NB4 (cell line): Measurements from ENCODE around the gene TSSK6.

Experiments used
- DNase-seq: peaks from one replicate; pipeline ENCODE4 v3.0.0; 2010; ENCODE audit warnings: low read depth
- H3K4me3 ChIP-seq: one replicate; pipeline ENCODE4 v1.5.1; 2011; ENCODE audit warnings: mild to moderate bottlenecking, low read depth, low read length, moderate library complexity
- CTCF ChIP-seq: IDR thresholded peaks from one replicate; pipeline ENCODE4 v1.5.1; 2012; ENCODE audit warnings: low read depth, low read length
- MAX ChIP-seq: IDR thresholded peaks from 2 replicates; pipeline ENCODE4 v1.6.1; 2011; ENCODE audit warnings: low read depth, low read length
- MYC ChIP-seq: IDR thresholded peaks from 2 replicates; pipeline ENCODE4 v1.6.1; 2011; ENCODE audit warnings: low read depth, low read length
- POLR2A ChIP-seq: IDR thresholded peaks from 2 replicates; pipeline ENCODE4 v1.6.1; 2011; ENCODE audit warnings: mild to moderate bottlenecking; ENCODE audit not compliant: insufficient read length; ENCODE audit errors: extremely low read depth

TSSK6 gene

GRCh38 chr19:19558636-19559035 lies 43.3 kb upstream of the TSSK6 start:
- no peak for DNase-seq
- TF ChIP-seq CTCF = no peak
- TF ChIP-seq MYC = no peak
- no peak for TF ChIP-seq POLR2A
- TF ChIP-seq MAX = no peak
- H3K4me3 ChIP-seq = no peak overlapping the region

GRCh38 chr19:19558055-19558454 lies 42.7 kb upstream of the TSSK6 start:
- no peak for TF ChIP-seq POLR2A
- TF ChIP-seq CTCF = no peak
- no peak for TF ChIP-seq MAX
- TF ChIP-seq MYC = no peak
- DNase-seq = no peak

GRCh38 chr19:19554074-19555023 lies 39.0 kb upstream of the TSSK6 start:
- peak; percentile 70 for DNase-seq
- TF ChIP-seq CTCF (peak; percentile 83), POLR2A (no peak), MAX (no peak), MYC (no peak)
- no peak overlapping the region for H3K4me3 ChIP-seq

More at GRCh38 chr19:19558055-19558454, 42.7 kb upstream of the TSSK6 start:
- H3K4me3 ChIP-seq = no peak overlapping the region

- H3K4me3 ChIP-seq = no peak overlapping the region
- no peak for TF ChIP-seq MYC
- DNase-seq = no peak
Observed at GRCh38 chr19:19553670-19554069, 38.3 kb upstream of the TSSK6 start.

- no peak overlapping the region for H3K4me3 ChIP-seq
- TF ChIP-seq MAX = no peak
- no peak for TF ChIP-seq POLR2A
- TF ChIP-seq MYC = no peak
- peak; percentile 52 for TF ChIP-seq CTCF
- DNase-seq = peak; percentile 59
Observed at GRCh38 chr19:19552798-19553197, 37.5 kb upstream of the TSSK6 start.

- no peak for DNase-seq
- no peak overlapping the region for H3K4me3 ChIP-seq
- TF ChIP-seq MAX (no peak), CTCF (no peak), MYC (no peak), POLR2A (no peak)
Observed at GRCh38 chr19:19551853-19552192, 36.5 kb upstream of the TSSK6 start.
